H1 (cell line): ENCODE data around the gene STX4. TPM values are rescaled to one million over a fixed set of nuclear protein-coding genes. Genes with fewer than 3 reads are reported as not detected.

Experiments
- BCL11A ChIP-seq, 2 experiments: IDR thresholded peaks; one replicate each; pipeline ENCODE4 v1.6.1; 2011; ENCODE audit warnings: low read depth in 2 of 2, low read length in 2 of 2, mild to moderate bottlenecking in 2 of 2
- CEBPB ChIP-seq: IDR thresholded peaks from 2 replicates; pipeline ENCODE4 v1.6.1; 2012; ENCODE audit warnings: low read depth, low read length
- CHD7 ChIP-seq: fragments of 300-600 bp; sonication (generic); IDR thresholded peaks from 2 replicates; pipeline ENCODE4 v1.7.1; 2012; ENCODE audit warnings: low read length, moderate library complexity, mild to moderate bottlenecking, inconsistent platforms; ENCODE audit not compliant: insufficient replicate concordance
- EGR1 ChIP-seq: IDR thresholded peaks from 2 replicates; pipeline ENCODE4 v1.6.1; 2011; ENCODE audit warnings: low read depth, low read length, borderline replicate concordance
- GABPA ChIP-seq: IDR thresholded peaks from 2 replicates; pipeline ENCODE4 v1.6.1; 2011; ENCODE audit warnings: mild to moderate bottlenecking, low read length, moderate library complexity, borderline replicate concordance; ENCODE audit not compliant: insufficient read depth
- POLR2AphosphoS5 ChIP-seq: IDR thresholded peaks from 2 replicates; pipeline ENCODE4 v1.6.1; 2011; ENCODE audit warnings: low read depth, low read length
- SUZ12 ChIP-seq: fragments of 200-600 bp; sonication (generic); IDR thresholded peaks from 2 replicates; pipeline ENCODE4 v1.6.1; 2012; ENCODE audit warnings: mild to moderate bottlenecking, inconsistent platforms, low read length, moderate library complexity, mixed read lengths
- TBP ChIP-seq: IDR thresholded peaks from 2 replicates; pipeline ENCODE4 v1.6.1; 2011; ENCODE audit warnings: low read depth, low read length, improper control_type of control experiment
- polyA plus RNA-seq, 7 experiments: library from polyadenylated mRNA; depleted of rRNA in 3 of 7; stranded (reverse) in 5 of 7; unstranded in 2 of 7; fragments of >200 nt in 5 of 7; fragments of 200-250 nt in 2 of 7; gene quantifications; 1 replicate in 5 of 7; 2 replicates in 1 of 7; 4 replicates in 1 of 7; pipeline versions ENCODE4 v1.2.1 to v1.2.3, GENCODE V29; 2011 to 2013; ENCODE audit warnings: missing spikeins in 2 of 7, mixed read lengths in 2 of 7
- total RNA-seq: library from RNA; stranded (reverse); fragmentation: NEBNext Ultra II Directional; extraction: Animal tissue kit (Norgen Biotek cat#: 25700); gene quantifications from 2 replicates; pipeline ENCODE4 v1.2.1, GENCODE V29; 2021

STX4 gene
- total and polyA plus RNA-seq, 2 of the 8 experiments (the other 6 are each of a cell fraction or from before 2014, with no cell fraction given) = 25.8 to 32.3 TPM

GRCh38 chr16:31063843-31064611 lies 30.7 kb downstream of the STX4 start (continued):
- TF ChIP-seq CHD7 = no peak
- no peak for TF ChIP-seq GABPA
- TF ChIP-seq POLR2AphosphoS5 = no peak
- no peak for TF ChIP-seq EGR1
- TF ChIP-seq CEBPB = no peak
- TF ChIP-seq TBP = no peak
- TF ChIP-seq SUZ12 = no peak
- no peak for TF ChIP-seq BCL11A (IDR thresholded peaks at IDR 0.05; ENCODE audit: low read depth in 2 of 2, low read length in 2 of 2)
- TF ChIP-seq, all 59 proteins: peak for 0
